AG09309 (cell line): ENCODE data around the gene ZNF454.

Source experiments
- DNase-seq: peaks from one replicate; pipeline ENCODE4 v3.0.0-alpha.2; 2010; ENCODE audit warnings: low read depth
- H3K4me3 ChIP-seq: 2 replicates; pipeline ENCODE4 v1.5.1; 2011; ENCODE audit warnings: mild to moderate bottlenecking, low read depth, low read length, moderate library complexity; ENCODE audit not compliant: control insufficient read depth
- TF ChIP-seq, protein P1 (sequence below): IDR thresholded peaks from 2 replicates; pipeline ENCODE4 v1.5.1; 2011; ENCODE audit warnings: mild to moderate bottlenecking, low read depth, low read length, inconsistent platforms; ENCODE audit not compliant: insufficient read depth, control insufficient read depth; ENCODE audit errors: missing control alignments

ZNF454 gene

DNA sequence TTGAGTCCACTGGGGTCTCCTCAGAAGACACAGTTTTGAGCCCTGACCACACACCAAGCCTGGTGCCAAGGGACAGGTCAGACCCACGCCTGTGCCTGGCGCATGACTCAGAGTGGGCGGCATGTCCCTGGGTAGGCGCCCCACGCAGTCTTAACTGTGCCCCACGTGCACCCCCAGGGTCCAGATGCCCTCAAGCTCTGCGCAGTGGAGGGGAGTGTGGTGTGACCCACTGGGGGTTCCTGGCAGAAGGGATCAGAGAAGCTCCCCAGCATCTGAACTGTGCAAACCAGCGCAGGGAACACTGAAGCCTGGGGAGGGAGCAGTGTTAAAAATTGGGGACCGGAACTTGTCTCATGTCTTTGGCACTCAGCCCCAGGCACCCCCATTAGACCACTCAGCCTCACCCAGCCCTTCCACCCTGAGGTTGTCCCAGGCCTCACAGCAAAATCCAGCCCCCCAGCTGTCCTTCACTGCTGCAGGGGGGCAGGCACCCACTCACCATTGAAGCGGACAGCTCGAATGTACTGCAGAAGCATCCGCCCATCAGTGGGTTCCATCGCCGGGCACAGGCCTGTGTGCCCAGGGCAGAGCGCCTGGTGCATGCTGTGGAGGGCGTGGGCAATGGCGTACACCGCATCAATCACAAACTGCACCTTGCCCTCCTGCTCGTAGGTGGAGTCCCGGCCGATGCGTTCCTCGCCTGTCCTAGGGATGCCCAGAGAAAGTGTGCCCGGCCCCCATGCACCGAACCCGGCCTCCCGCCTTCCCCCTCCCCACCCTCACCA is 47.6 kb downstream of the ZNF454 start:
- H3K4me3 ChIP-seq, result no peak overlapping the region
- no peak for DNase-seq
- TF ChIP-seq, protein P1, sequence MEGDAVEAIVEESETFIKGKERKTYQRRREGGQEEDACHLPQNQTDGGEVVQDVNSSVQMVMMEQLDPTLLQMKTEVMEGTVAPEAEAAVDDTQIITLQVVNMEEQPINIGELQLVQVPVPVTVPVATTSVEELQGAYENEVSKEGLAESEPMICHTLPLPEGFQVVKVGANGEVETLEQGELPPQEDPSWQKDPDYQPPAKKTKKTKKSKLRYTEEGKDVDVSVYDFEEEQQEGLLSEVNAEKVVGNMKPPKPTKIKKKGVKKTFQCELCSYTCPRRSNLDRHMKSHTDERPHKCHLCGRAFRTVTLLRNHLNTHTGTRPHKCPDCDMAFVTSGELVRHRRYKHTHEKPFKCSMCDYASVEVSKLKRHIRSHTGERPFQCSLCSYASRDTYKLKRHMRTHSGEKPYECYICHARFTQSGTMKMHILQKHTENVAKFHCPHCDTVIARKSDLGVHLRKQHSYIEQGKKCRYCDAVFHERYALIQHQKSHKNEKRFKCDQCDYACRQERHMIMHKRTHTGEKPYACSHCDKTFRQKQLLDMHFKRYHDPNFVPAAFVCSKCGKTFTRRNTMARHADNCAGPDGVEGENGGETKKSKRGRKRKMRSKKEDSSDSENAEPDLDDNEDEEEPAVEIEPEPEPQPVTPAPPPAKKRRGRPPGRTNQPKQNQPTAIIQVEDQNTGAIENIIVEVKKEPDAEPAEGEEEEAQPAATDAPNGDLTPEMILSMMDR, result no peak

DNA sequence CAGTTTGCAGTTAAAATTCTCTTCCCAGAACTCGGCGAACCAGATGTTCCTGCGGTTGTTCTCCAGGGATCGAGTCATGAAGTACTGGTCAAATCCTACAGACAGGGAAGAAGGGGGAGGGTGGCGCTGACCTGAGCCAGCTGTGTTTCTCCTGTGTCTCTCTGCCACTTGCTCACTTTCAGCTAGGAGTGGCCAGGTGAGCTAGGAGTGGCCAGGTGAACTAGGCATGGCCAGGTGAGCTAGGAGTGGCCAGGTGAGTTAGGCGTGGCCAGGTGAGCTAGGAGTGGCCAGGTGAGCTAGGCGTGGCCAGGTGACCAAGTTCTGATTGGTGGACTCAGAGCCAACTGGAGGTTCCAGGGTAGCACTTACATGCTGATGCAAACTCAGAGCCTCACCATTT is 48.3 kb downstream of the ZNF454 start:
- no peak for DNase-seq
- H3K4me3 ChIP-seq, result no peak overlapping the region
- TF ChIP-seq, protein P1, result no peak

DNA sequence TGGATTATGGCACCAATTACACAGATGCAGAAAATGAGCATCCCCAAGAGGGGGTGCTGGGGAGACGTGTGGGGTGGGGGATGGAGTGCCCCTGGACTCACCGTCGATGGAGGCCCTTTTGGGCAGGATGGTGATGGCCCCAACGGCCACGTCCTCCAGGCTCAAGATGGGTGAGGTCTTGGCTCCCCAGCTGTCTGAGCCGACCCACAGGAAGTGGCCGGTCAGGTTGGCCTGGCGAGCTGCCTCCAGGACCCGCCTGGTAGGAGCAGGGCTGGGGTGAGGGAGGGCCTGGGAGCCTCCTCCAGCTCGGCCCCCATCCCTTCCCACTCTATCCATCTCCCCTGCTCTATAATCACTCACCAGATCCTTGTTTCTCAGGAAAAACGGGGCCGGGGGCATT is 49.5 kb downstream of the ZNF454 start:
- H3K4me3 ChIP-seq, result no peak overlapping the region
- TF ChIP-seq, protein P1, result no peak
- DNase-seq, result no peak

DNA sequence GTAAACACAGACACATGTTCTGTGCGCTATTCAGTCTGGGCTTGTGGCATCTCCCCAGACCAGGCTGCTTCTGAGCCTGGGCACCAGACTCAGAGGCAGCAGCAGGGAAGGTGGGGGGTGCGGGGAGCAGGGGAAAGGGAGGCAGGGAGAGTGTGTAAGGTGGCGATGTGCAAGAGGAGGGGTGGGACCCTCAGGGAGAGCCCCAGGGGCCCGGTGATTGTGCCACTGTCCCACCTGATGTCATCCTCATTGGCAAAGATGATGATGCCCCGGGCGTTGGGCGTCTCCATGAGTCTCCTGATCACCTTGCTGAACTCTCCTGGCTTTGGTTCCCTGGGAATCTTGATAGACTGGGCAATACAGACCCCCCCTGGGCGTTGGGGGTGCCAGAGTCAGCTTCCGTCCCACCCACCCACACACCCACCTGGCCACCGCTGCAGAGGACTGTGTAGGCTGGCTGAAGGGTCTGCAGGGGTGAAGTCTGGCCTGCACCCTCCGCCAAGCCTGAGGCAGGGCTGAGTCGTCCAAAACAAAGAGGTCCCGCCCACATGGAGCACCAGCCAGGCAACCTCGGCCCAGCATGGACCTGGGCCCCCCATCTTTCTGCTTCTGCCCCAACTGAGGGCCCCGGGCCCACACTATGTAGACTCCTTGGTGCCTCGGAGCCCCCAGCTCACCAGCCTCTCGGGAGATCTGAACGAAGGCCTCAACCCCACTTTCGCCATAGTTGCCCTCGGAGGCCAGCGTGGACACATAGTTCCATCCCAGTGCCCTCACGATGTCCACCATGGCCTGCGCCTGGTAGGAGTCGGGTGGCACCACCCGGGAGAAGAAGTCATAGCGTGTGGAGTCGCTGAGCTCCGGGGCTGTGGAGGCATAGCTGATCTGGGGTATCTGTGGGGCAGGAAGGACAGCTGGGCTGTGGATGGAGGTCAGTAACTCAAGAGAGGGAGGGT is 50.5 kb downstream of the ZNF454 start:
- no peak for DNase-seq
- no peak overlapping the region for H3K4me3 ChIP-seq
- TF ChIP-seq, protein P1, result no peak

DNA sequence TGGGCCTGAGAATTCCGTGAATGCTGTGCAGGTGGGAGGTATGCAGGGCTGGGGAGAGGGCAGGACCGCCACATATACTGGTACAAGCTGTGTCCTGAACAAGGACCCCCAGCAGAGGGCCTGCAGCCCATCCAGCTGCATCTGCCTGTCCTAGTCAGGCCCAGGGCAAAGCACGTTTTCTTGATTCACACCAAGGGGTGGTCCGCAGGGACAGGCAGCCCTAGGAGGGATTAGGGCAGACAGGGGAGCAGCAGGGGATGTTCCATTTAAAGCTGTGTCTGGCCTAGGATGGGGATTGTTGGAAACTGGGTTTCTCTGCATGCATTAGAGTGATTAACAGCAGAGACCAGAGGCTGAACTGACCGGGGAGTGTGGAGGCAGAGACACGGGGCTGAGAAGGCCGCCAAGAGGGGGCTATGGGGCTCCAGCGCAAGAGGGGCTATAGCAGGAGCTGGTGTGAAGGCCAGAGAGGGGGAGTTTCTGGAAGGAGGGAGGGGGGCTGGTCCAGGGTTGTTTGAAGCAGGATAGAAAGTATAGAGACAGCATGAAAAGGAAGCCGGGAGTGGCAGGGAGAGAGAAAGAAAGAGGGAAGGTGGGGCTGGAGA is 51.4 kb downstream of the ZNF454 start:
- TF ChIP-seq, protein P1, result no peak
- DNase-seq, result no peak
- no peak overlapping the region for H3K4me3 ChIP-seq

DNA sequence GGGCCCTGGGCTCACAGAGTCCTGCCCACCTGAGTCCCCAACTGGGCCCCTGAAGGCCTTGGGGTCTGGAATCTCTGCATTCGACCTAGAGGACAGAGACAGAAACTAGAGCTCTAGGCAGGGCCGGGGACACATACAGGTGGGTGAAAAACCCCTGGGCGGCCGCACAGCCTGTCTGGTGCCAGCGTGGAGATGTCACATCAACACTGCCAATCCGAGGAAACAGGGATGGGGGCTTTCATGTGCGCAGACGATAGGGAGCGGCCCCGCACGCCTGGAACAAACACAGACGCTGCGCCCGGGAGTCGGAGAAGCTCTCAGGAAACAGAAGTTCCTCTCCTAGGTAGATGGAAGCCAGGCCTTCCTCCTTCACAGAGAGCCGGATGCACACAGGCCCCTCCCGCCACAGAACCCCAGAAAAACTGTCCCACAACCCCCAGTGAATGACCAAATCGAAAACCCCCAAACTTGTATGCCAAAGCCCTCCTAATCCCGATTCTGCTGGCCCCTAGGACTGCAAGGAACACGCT is 52.3 kb downstream of the ZNF454 start:
- no peak for DNase-seq
- no peak overlapping the region for H3K4me3 ChIP-seq
- TF ChIP-seq, protein P1, result no peak
